Spinal cord (tissue), 10 donors: ENCODE measurements around the gene PARP15. TPM values are rescaled to one million over a fixed set of nuclear protein-coding genes. Genes with fewer than 3 reads are reported as not detected.

Experiments used
- DNase-seq, 6 donors: peaks; one replicate each; pipeline versions ENCODE4 v3.0.0 to v3.0.0-alpha.2; 2013 to 2015; ENCODE audit warnings: low spot score in 6 of 6, low read depth in 4 of 6
- H3K27ac ChIP-seq: one replicate; pipeline ENCODE4 v1.5.1; 2013; ENCODE audit warnings: low read depth, low read length, control low read depth
- H3K27me3 ChIP-seq: one replicate; pipeline ENCODE4 v1.6.1; 2013; ENCODE audit warnings: low read length; ENCODE audit not compliant: control insufficient read depth, insufficient read depth
- H3K36me3 ChIP-seq: one replicate; pipeline ENCODE4 v1.6.1; 2013; ENCODE audit warnings: low read length; ENCODE audit not compliant: control insufficient read depth, insufficient read depth
- H3K4me1 ChIP-seq: one replicate; pipeline ENCODE4 v1.6.1; 2013; ENCODE audit warnings: low read length; ENCODE audit not compliant: control insufficient read depth, insufficient read depth
- H3K4me3 ChIP-seq: one replicate; pipeline ENCODE4 v1.5.1; 2013; ENCODE audit warnings: low read depth, low read length, control low read depth
- H3K9me3 ChIP-seq: one replicate; pipeline ENCODE4 v1.6.1; 2013; ENCODE audit warnings: low read length; ENCODE audit not compliant: control insufficient read depth, insufficient read depth
- WGBS: methylation state at CpG from one replicate; pipeline ENCODE4 v1.1.5; 2013; ENCODE audit warnings: missing lambda C conversion rate; ENCODE audit not compliant: insufficient coverage; 5-methylcytosine and 5-hydroxymethylcytosine counted together
- polyA plus RNA-seq, 2 donors: library from polyadenylated mRNA; unstranded; fragments of 120-200 nt; gene quantifications; one replicate each; pipeline ENCODE4 v1.2.1, GENCODE V29; 2013; ENCODE audit not compliant: insufficient read length in 2 of 2
- total RNA-seq, 2 donors: library from RNA; depleted of rRNA in 1 of 2; stranded (reverse); fragments of 120-200 nt in 1 of 2; fragments of >200 nt in 1 of 2; gene quantifications; one replicate each; pipeline versions ENCODE4 v1.2.3 to v1.2.4, GENCODE V29; 2013 to 2014
- donor health status: healthy.

The PARP15 gene
- total and polyA plus RNA-seq, 4 donors: 0.44 to 0.79 (median 0.52) TPM

DNA sequence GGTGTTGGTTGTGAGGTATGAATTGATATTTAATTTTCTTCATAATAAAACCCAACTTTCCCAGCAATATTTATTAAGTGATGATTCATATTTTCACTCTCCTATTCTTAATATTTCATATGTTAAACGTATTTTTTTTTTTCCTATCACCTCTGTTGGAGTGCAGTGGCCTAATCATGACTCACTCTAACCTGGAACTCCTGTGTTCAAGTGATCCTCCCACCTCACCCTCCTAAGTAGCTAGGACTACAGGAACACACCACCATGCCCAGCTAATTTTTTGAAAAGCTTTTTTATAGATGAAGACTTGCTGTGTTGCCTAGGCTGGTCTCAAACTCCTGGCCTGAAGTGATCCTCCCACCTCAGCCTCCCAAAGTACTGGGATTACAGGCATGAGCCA lies 8.6 kb downstream of the PARP15 start:
- no peak for DNase-seq
- Histone ChIP-seq H3K9me3 (peaks cover 11% of the 10 kb centered on the region), H3K27me3 (no peaks in the 10 kb centered on the region), H3K36me3 (no peaks in the 10 kb centered on the region), H3K27ac (no peak overlapping the region), H3K4me3 (no peak overlapping the region), H3K4me1 (no peaks in the 10 kb centered on the region)
- WGBS: no CpG with 5 or more reads among the region's 1 CpG

GRCh38 chr3:122586773-122587485 lies 9.5 kb downstream of the PARP15 start:
- Histone ChIP-seq H3K9me3 (peaks cover 7% of the 10 kb centered on the region), H3K36me3 (no peaks in the 10 kb centered on the region), H3K4me3 (no peak overlapping the region), H3K27me3 (no peaks in the 10 kb centered on the region), H3K27ac (no peak overlapping the region), H3K4me1 (no peaks in the 10 kb centered on the region)
- no peak for DNase-seq

GRCh38 chr3:122587572-122587971 lies 10.1 kb downstream of the PARP15 start:
- WGBS: no CpG with 5 or more reads among the region's 2 CpGs

DNA sequence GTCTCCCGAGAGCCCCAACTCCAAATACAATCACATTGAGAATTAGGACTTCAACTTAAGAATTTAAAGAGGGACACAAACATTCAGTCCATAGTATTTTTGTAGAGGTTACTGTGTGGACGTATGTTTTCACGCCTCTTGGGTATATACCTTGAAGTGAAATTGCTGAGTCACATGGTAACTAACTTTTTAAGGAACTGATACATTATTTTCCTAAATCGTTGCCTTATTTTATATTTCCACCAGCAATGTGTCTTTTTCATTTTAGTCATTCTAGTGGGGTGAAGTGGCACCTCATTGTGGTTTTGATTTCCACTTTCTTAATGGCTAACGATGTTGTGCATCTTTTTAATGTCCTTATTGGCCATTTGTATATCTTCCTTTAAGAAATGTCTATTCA lies 11.8 kb downstream of the PARP15 start:
- Histone ChIP-seq H3K4me3 (no peak overlapping the region), H3K4me1 (no peaks in the 10 kb centered on the region), H3K36me3 (no peaks in the 10 kb centered on the region), H3K27ac (no peak overlapping the region), H3K27me3 (no peaks in the 10 kb centered on the region), H3K9me3 (no peaks in the 10 kb centered on the region)
- DNase-seq: no peak
- no CpG with 5 or more reads among the region's 5 CpGs for WGBS

More at GRCh38 chr3:122587572-122587971, 10.1 kb downstream of the PARP15 start:
- H3K4me1 ChIP-seq: no peaks in the 10 kb centered on the region
- peaks cover 3% of the 10 kb centered on the region for H3K9me3 ChIP-seq
- no peak for DNase-seq
- H3K4me3 ChIP-seq: no peak overlapping the region
- no peak overlapping the region for H3K27ac ChIP-seq
- no peaks in the 10 kb centered on the region for H3K36me3 ChIP-seq
- H3K27me3 ChIP-seq: no peaks in the 10 kb centered on the region

DNA sequence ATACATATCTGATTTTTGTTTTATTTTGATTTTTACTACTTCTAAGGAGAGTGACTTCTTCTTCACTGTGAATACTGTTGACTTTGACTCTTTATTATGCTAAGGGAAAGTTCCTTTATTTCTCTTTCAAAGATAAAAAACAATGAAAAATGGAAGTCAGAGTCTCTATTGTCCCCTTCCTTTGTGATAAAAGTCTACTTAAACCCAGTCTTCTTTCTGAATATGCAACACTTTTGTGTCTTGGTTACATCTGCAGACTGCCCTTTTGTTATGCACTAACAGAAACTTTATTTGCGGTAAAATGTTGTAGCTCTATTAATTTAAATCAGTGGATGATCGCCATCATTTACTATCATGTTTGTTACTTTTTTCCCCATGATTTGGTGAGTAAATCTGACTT lies 13.2 kb downstream of the PARP15 start:
- Histone ChIP-seq H3K36me3 (no peaks in the 10 kb centered on the region), H3K9me3 (no peaks in the 10 kb centered on the region), H3K27me3 (no peaks in the 10 kb centered on the region), H3K27ac (no peak overlapping the region), H3K4me3 (no peak overlapping the region), H3K4me1 (no peaks in the 10 kb centered on the region)
- no CpG with 5 or more reads among the region's 2 CpGs for WGBS
- DNase-seq: no peak

- no peaks in the 10 kb centered on the region for H3K9me3 ChIP-seq
- no peak overlapping the region for H3K27ac ChIP-seq
- H3K4me1 ChIP-seq: no peaks in the 10 kb centered on the region
- no peaks in the 10 kb centered on the region for H3K27me3 ChIP-seq
- no peak overlapping the region for H3K4me3 ChIP-seq
- H3K36me3 ChIP-seq: no peaks in the 10 kb centered on the region
- no peak for DNase-seq
Measured at GRCh38 chr3:122594025-122594424, 16.6 kb downstream of the PARP15 start.

- WGBS: 80% methylated on average over 1 of the region's 3 CpGs
- H3K36me3 ChIP-seq: no peaks in the 10 kb centered on the region
- no peak overlapping the region for H3K27ac ChIP-seq
- H3K4me3 ChIP-seq: no peak overlapping the region
- H3K9me3 ChIP-seq: no peaks in the 10 kb centered on the region
- H3K27me3 ChIP-seq: no peaks in the 10 kb centered on the region
- no peak for DNase-seq
- no peaks in the 10 kb centered on the region for H3K4me1 ChIP-seq
Measured at GRCh38 chr3:122598151-122598550, 20.7 kb downstream of the PARP15 start.

DNA sequence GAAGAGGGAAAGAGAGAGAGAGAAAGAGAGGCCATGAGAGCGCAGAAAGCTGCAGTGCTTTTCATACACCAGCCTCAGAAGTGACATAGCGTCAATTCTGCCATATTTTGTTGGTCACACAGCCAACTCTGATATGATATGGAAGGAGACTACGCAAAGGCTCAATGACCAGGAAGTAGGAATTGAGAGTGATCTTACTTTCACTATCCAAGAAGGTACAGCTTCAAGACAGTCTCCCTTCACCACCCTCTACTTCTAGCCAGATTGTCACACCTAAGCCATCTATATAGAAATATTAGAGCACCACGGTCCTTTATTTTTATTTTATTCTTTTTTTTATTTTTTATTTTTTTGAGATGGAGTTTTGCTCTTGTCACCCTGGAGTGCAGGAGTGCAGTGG lies 21.1 kb downstream of the PARP15 start:
- no peak for DNase-seq
- Histone ChIP-seq H3K4me3 (no peak overlapping the region), H3K27me3 (no peaks in the 10 kb centered on the region), H3K36me3 (no peaks in the 10 kb centered on the region), H3K9me3 (no peaks in the 10 kb centered on the region), H3K4me1 (no peaks in the 10 kb centered on the region), H3K27ac (no peak overlapping the region)
- WGBS: 100% methylated on average over 1 of the region's 4 CpGs

DNA sequence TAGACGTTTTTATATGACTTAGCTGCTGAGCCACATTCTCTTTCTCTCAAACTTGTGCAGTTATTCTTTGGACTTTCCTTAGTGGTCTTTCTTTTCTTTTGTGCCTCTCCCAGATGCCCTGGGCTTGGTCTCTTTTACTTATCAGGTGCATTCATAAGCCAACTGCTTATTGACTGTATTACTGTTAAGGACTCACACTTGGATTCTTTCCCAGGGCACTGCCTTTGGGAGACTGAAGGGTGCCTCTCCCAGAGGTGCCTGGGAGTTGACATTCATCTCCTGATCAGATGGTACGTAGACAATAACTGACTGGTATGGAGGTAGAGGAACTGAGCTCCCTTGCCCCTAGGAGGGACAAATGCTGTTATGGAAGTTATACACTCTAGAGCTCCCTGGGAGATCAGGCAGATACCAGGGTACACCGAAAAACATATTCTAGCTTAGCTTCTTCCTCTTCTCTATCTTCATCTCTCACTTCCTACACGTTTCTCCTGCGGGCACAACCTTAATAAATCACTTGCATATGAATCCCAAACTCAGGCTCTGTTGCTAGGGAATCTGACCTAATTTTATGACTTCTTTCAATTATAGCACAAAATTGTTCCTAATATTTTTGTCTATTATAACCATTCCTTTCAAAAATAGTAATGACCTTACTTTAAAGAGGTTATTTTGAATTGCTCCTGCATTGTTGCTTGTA lies 24.7 kb downstream of the PARP15 start:
- H3K27me3 ChIP-seq: no peaks in the 10 kb centered on the region
- no peaks in the 10 kb centered on the region for H3K4me1 ChIP-seq
- no peaks in the 10 kb centered on the region for H3K36me3 ChIP-seq
- H3K27ac ChIP-seq: no peak overlapping the region
- 75% methylated on average over 4 of the region's 5 CpGs for WGBS
- H3K9me3 ChIP-seq: no peaks in the 10 kb centered on the region
- DNase-seq: no peak
- no peak overlapping the region for H3K4me3 ChIP-seq

GRCh38 chr3:122603056-122603455 lies 25.6 kb downstream of the PARP15 start:
- no peaks in the 10 kb centered on the region for H3K4me1 ChIP-seq
- WGBS: no CpG with 5 or more reads among the region's 2 CpGs
- no peaks in the 10 kb centered on the region for H3K36me3 ChIP-seq
- H3K9me3 ChIP-seq: no peaks in the 10 kb centered on the region
- H3K4me3 ChIP-seq: no peak overlapping the region
- no peak overlapping the region for H3K27ac ChIP-seq
- H3K27me3 ChIP-seq: no peaks in the 10 kb centered on the region
- no peak for DNase-seq
